Omental fat pad (tissue), 4 donors: Measurements from ENCODE around the gene PPP2R5D. TPM values are rescaled to one million over a fixed set of nuclear protein-coding genes. Genes with fewer than 3 reads are reported as not detected.
A peak's percentile ranks its signal among the peaks of the same experiment; 100 is the strongest.

ENCODE experiments used
- ATAC-seq: fragments of 150-250 bp; one replicate; pipeline ENCODE4 v1.9.1; 2016; ENCODE audit warnings: mild to moderate bottlenecking, moderate library complexity; ENCODE audit not compliant: low FRiP score
- DNase-seq: peaks from one replicate; pipeline ENCODE4 v3.0.0-alpha.2; 2019; ENCODE audit warnings: low spot score
- total RNA-seq, 4 donors: library from RNA; depleted of rRNA; stranded (reverse); fragments of >200 nt; gene quantifications; one replicate each; pipeline ENCODE4 v1.1.0, GENCODE V29; 2016
- TF ChIP-seq, protein P1 (sequence below), 3 donors: fragments of 450-650 bp; IDR thresholded peaks; one replicate each; pipeline ENCODE4 v1.5.1; 2016 to 2017; ENCODE audit warnings: antibody characterized with exemption in 3 of 3, mild to moderate bottlenecking in 3 of 3, moderate library complexity in 2 of 3

The PPP2R5D gene
- total RNA-seq, 4 donors from 2014 or later = 18.0 to 41.5 (median 37.4) TPM

DNA sequence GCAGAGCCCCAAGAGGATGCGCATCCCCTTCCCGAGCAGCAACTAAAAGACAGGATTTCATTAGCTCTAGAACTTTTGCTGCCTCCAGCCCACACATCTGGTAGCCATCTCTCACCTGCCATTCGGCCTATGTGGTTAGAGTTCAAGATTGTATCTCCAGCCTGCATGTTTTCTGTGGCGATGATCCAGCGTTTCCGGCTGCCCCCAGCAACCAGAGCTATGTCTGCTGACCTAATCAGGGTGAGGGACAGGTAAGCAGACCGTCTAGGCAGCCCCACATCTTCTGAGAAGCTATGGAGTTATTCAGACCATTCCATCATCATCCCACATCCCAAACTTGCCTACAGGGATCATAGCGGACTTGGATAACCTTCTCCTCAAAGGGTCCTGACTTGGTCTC is 71.6 kb downstream of the PPP2R5D start:
- TF ChIP-seq, protein P1, sequence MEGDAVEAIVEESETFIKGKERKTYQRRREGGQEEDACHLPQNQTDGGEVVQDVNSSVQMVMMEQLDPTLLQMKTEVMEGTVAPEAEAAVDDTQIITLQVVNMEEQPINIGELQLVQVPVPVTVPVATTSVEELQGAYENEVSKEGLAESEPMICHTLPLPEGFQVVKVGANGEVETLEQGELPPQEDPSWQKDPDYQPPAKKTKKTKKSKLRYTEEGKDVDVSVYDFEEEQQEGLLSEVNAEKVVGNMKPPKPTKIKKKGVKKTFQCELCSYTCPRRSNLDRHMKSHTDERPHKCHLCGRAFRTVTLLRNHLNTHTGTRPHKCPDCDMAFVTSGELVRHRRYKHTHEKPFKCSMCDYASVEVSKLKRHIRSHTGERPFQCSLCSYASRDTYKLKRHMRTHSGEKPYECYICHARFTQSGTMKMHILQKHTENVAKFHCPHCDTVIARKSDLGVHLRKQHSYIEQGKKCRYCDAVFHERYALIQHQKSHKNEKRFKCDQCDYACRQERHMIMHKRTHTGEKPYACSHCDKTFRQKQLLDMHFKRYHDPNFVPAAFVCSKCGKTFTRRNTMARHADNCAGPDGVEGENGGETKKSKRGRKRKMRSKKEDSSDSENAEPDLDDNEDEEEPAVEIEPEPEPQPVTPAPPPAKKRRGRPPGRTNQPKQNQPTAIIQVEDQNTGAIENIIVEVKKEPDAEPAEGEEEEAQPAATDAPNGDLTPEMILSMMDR (IDR thresholded peaks at IDR 0.05) = no peak
- ATAC-seq = no peak
- no peak for DNase-seq

DNA sequence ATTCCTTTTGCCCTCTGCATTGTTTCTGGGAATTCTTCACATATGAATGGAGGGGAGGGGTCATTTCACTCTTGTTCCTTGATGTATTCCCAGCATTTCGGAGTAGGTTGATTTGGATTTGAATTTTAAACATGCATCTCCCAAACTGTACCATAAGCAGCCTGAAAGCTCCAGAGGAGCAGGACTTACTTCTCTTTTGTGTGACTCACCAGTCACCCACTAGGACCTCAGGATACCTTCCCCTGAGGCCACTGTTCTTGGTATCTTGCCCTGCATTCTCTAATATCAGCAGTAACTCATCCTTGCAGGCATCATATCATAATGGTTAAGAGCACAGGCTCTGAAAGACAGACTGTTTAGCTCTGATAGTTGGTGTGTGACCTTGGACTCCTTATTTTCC is 74.2 kb downstream of the PPP2R5D start:
- TF ChIP-seq, protein P1 (IDR thresholded peaks at IDR 0.05) = no peak
- DNase-seq (no peak), ATAC-seq (no peak)

DNA sequence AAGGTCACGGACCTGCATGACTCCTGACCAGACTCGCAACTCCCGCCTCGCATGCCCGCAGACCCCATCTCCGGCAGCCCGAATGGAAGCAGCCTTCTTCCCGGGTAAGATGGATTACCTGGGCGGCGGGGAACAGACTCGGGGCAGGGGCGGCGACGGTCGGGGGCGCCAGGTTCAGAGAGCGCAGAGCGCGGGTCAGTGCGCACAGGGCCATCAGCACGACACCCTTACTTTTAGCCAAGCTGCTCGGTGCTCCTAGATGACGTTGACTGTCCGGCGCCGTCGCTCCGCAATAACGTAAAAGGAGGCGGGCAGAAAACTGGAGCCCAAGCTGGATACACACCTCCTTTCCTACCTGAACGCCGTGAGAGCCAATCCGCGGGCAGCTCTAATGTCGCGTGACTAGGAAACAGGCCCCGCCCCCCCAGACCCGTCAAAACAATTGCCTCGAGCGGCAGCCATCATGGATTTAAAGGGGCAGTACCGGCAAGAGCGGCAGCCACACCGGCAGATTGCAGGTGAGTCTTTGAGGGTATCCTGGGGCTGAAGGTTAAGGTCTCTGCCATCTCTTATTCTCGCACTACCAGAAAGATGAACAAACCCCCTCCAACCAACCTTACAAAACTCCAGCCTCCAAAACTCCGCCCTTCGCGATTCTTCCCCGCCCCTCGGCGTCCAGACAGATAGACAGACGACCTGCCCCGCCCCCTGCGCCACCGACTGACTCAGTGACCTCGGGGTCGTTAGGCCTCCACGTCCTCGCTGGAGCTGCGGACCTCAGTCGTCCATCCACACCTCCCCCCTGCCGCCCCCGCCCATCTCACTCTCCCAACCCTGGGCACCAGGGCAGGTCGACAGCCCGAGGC is 75.0 kb downstream of the PPP2R5D start, which contains the start of the genes KLC4 and MRPL2:
Gene KLC4 (plus strand): TSS at position 464 of the 866 bp plus-strand sequence. CDS start 1,705 bp downstream, outside the sequence.
Gene MRPL2 (minus strand): TSS at position 267 of the 866 bp plus-strand sequence. CDS start 53 bp downstream, at position 214.
- peak; percentile 94 for DNase-seq
- TF ChIP-seq, protein P1 (IDR thresholded peaks at IDR 0.05) = no peak
- ATAC-seq = peak; percentile 97

DNA sequence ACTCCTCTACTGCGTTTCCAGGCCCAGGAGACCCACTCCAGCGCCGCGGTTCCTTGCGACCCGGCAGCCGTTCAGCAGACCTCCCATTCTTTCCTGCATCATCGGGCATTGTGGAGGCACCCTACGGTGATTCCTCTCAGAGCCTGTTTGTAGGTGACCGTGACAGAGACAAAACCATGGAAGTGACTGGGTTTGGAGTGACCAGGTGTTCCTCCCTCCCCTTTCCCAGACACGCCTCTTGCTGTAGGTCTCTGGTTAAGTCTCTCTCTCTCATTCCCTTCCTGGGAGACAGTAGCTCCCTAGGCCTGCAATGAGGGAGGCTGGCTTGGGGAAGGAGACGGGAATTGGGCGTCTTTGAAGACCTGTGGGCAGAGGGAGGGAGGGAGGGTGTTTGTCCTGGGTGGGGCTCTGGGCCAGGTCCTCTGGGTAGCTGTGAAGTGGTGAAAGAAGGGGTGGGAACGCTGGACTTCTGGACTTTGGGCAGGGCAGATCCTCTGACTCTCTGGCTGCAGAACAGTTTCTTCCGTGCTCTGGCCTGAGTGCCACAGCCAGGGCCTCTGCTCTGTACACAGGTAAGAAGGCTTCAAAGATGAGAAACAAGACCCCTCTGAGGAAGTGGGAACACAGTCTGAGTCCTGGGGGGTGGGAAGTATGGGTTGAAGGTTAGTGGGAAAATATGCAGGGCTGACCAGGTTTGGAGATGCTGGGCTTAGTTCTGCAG is 75.8 kb downstream of the PPP2R5D start:
- no peak for DNase-seq
- ATAC-seq = no peak
- TF ChIP-seq, protein P1 (IDR thresholded peaks at IDR 0.05) = no peak

DNA sequence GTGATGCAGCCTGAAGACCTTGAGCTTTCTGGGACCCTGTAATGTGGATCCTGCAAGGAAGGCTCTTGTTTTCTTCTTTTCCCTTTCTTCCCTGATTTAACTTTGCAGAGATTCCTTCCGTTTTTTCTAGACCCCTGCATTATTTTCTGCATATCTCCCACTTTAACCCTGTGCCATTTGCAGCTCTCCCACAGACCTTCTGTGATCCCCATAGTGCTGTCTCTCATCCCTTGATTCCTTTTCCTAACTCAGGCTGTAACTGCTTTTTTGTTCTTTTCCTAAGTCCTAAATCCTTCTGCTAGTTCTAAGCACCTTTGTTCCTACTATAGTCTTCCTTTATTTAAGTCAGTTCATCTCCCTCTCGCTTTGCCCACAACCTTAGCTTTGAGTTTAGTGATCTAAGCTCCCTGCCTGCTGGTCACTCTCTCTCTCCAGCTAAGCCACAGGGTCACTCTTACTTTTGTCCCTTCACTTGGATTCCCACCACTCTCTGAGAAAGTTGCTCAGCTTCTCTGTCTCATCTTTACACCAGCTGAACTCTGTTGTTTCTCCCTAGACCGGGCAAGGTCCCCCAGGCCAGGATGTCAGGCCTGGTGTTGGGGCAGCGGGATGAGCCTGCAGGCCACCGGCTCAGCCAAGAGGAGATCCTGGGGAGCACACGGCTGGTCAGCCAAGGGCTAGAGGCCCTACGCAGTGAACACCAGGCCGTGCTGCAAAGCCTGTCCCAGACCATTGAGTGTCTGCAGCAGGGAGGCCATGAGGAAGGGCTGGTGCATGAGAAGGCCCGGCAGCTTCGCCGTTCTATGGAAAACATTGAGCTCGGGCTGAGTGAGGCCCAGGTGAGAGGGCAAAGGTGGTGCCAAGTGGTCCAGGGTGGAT is 76.6 kb downstream of the PPP2R5D start:
- TF ChIP-seq, protein P1 (IDR thresholded peaks at IDR 0.05) = no peak
- no peak for ATAC-seq
- DNase-seq = no peak

DNA sequence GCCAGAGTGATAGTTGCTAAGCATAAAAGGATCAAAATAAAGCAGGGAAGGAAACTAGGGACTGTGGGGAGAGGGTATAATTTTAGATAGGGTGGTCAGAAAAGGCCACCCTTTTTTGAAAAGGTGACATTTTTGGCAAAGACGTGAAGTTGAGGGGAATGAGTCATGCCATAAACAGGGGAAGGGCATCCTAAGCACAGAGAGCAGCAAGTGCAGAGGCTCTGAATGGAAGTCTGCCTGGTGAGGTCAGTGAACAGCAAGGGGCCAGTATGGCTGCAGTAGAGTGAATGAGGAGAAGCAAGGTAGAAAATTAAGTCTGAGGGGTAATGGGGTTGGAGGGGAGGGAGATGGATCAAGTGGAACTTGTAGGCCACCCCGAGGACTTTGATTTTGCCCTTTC is 77.5 kb downstream of the PPP2R5D start:
- TF ChIP-seq, protein P1 (IDR thresholded peaks at IDR 0.05) = no peak

More for the DNA sequence above, 77.5 kb downstream of the PPP2R5D start:
- ATAC-seq = no peak
- no peak for DNase-seq
